ENCODE results near the gene DSCAML1.

The DSCAML1 gene

GRCh38 chr11:117541211-117541610 lies 255.8 kb downstream of the DSCAML1 start:
- DNase-seq = no peak

- DNase-seq = no peak
Measured at GRCh38 chr11:117538263-117539135, 258.5 kb downstream of the DSCAML1 start.

- DNase-seq = no peak
Measured at GRCh38 chr11:117535850-117536411, 261.1 kb downstream of the DSCAML1 start.

- no peak for DNase-seq
Measured at GRCh38 chr11:117535201-117535849, 261.7 kb downstream of the DSCAML1 start.

GRCh38 chr11:117532568-117532967 lies 264.4 kb downstream of the DSCAML1 start:
- DNase-seq = no peak

GRCh38 chr11:117529816-117530215 lies 267.2 kb downstream of the DSCAML1 start:
- no peak for DNase-seq

- DNase-seq = peak; percentile 41
Measured at GRCh38 chr11:117528097-117528721, 268.8 kb downstream of the DSCAML1 start.

GRCh38 chr11:117527271-117527670 lies 269.7 kb downstream of the DSCAML1 start:
- no peak for DNase-seq

GRCh38 chr11:117525866-117526542 lies 271.0 kb downstream of the DSCAML1 start:
- DNase-seq = no peak

- no peak for DNase-seq
Measured at GRCh38 chr11:117524468-117525183, 272.4 kb downstream of the DSCAML1 start.

GRCh38 chr11:117523680-117524079 lies 273.3 kb downstream of the DSCAML1 start:
- no peak for DNase-seq

- DNase-seq = no peak
Measured at GRCh38 chr11:117521974-117522373, 275.0 kb downstream of the DSCAML1 start.

- DNase-seq = no peak
Measured at GRCh38 chr11:117520966-117521365, 276.1 kb downstream of the DSCAML1 start.

GRCh38 chr11:117520201-117520600 lies 276.8 kb downstream of the DSCAML1 start:
- no peak for DNase-seq

GRCh38 chr11:117519590-117519989 lies 277.4 kb downstream of the DSCAML1 start:
- DNase-seq = no peak

GRCh38 chr11:117519170-117519569 lies 277.8 kb downstream of the DSCAML1 start:
- no peak for DNase-seq

- no peak for DNase-seq
Measured at GRCh38 chr11:117518455-117518854, 278.6 kb downstream of the DSCAML1 start.

GRCh38 chr11:117517097-117517496 lies 279.9 kb downstream of the DSCAML1 start:
- no peak for DNase-seq

GRCh38 chr11:117515892-117516787 lies 280.9 kb downstream of the DSCAML1 start:
- no peak for DNase-seq

GRCh38 chr11:117514256-117514655 lies 282.8 kb downstream of the DSCAML1 start:
- peak; percentile 40 for DNase-seq

GRCh38 chr11:117513666-117514065 lies 283.4 kb downstream of the DSCAML1 start:
- DNase-seq = no peak
